SK-N-SH (cell line): ENCODE measurements around the gene ANK3. TPM values are rescaled to one million over a fixed set of nuclear protein-coding genes. Genes with fewer than 3 reads are reported as not detected.
A peak's percentile ranks its signal among the peaks of the same experiment; 100 is the strongest.

Source experiments
- CTCF ChIA-PET: fragments of 300-600, 350-600 bp; formaldehyde crosslinking; extraction: SDS; loops from one replicate; lab custom pipeline; 2021; lab: Yijun Ruan, JAX
- POLR2A ChIA-PET: fragments of 350-600 bp; sonication (Branson Sonifier 250); formaldehyde crosslinking; extraction: SDS; loops from one replicate; lab custom pipeline; 2020; ENCODE audit warnings: antibody characterized with exemption, inconsistent platforms; lab: Yijun Ruan, JAX
- DNase-seq: peaks from one replicate; pipeline ENCODE4 v3.0.0; 2012
- H2AFZ ChIP-seq: fragments of 200-600 bp; sonication (generic); 2 replicates; pipeline ENCODE4 v1.8.1; 2016; ENCODE audit warnings: antibody characterized with exemption, mild to moderate bottlenecking, low read depth
- H3F3A ChIP-seq: fragments of 200-600 bp; sonication (generic); replicated peaks from 2 replicates; pipeline ENCODE3; 2016; ENCODE audit warnings: antibody characterized with exemption, mild to moderate bottlenecking; ENCODE audit not compliant: insufficient read depth
- H3K27ac ChIP-seq, 2 experiments: fragments of 200-500 bp in 1 of 2; fragments of 200-600 bp in 1 of 2; sonication (Bioruptor generic) in 1 of 2; sonication (generic), shearing (Covaris generic) in 1 of 2; 2 replicates each; pipeline versions ENCODE4 v1.5.1 to v1.6.1; 2014 to 2016; ENCODE audit warnings: low read depth in 2 of 2, inconsistent platforms in 1 of 2, low read length in 1 of 2, mild to moderate bottlenecking in 1 of 2, mixed read lengths in 1 of 2
- H3K27me3 ChIP-seq: fragments of 200-600 bp; sonication (generic), shearing (Covaris generic); 2 replicates; pipeline ENCODE4 v1.6.1; 2016; ENCODE audit warnings: mixed run types; ENCODE audit not compliant: insufficient read depth
- H3K36me3 ChIP-seq, 2 experiments: fragments of 200-500 bp in 1 of 2; fragments of 200-600 bp in 1 of 2; sonication (Bioruptor generic) in 1 of 2; sonication (generic) in 1 of 2; replicated peaks in 1 of 2; 2 replicates each; pipeline versions ENCODE3 to v1.5.1; 2014 to 2016; ENCODE audit warnings: low read length in 1 of 2, mild to moderate bottlenecking in 1 of 2; ENCODE audit not compliant: insufficient read depth in 2 of 2, control insufficient read depth in 1 of 2
- H3K4me1 ChIP-seq, 2 experiments: fragments of 200-500 bp in 1 of 2; fragments of 200-600 bp in 1 of 2; sonication (Bioruptor generic) in 1 of 2; sonication (generic), shearing (Covaris generic) in 1 of 2; 2 replicates each; pipeline versions ENCODE4 v1.5.1 to v1.6.1; 2014 to 2016; ENCODE audit warnings: low read depth in 1 of 2, low read length in 1 of 2, mixed run types in 1 of 2; ENCODE audit not compliant: insufficient read depth in 2 of 2, control insufficient read depth in 1 of 2
- H3K4me2 ChIP-seq: fragments of 200-600 bp; sonication (generic), shearing (Covaris generic); 2 replicates; pipeline ENCODE4 v1.6.1; 2017; ENCODE audit warnings: mixed run types
- H3K4me3 ChIP-seq, 2 experiments: fragments of 200-500 bp in 1 of 2; fragments of 200-600 bp in 1 of 2; sonication (Bioruptor generic) in 1 of 2; sonication (generic), shearing (Covaris generic) in 1 of 2; 2 replicates each; pipeline versions ENCODE4 v1.5.1 to v1.8.1; 2014 to 2016; ENCODE audit warnings: low read depth in 2 of 2, inconsistent platforms in 1 of 2, low read length in 1 of 2, mild to moderate bottlenecking in 1 of 2, mixed read lengths in 1 of 2, moderate library complexity in 1 of 2
- H3K79me2 ChIP-seq: fragments of 200-600 bp; sonication (generic); 2 replicates; pipeline ENCODE4 v1.8.1; 2017; ENCODE audit warnings: mild to moderate bottlenecking; ENCODE audit not compliant: insufficient read depth
- H3K9ac ChIP-seq: fragments of 200-600 bp; sonication (generic); 2 replicates; pipeline ENCODE4 v1.6.1; 2017; ENCODE audit warnings: mixed run types
- H3K9me2 ChIP-seq: fragments of 200-600 bp; sonication (generic); 2 replicates; pipeline ENCODE4 v1.6.1; 2017; ENCODE audit warnings: mixed run types
- H3K9me3 ChIP-seq: fragments of 200-600 bp; sonication (generic); 2 replicates; pipeline ENCODE4 v1.6.1; 2017; ENCODE audit warnings: mixed run types, mild to moderate bottlenecking, moderate library complexity
- H4K20me1 ChIP-seq: fragments of 200-600 bp; sonication (generic); 2 replicates; pipeline ENCODE4 v1.6.1; 2017; ENCODE audit warnings: mild to moderate bottlenecking, mixed run types; ENCODE audit not compliant: insufficient read depth
- EP300 ChIP-seq, 2 experiments: IDR thresholded peaks; 2 replicates each; pipeline versions ENCODE4 v1.4.0 to v1.6.1; 2012; ENCODE audit warnings: borderline replicate concordance in 1 of 2, low read depth in 1 of 2, low read length in 1 of 2
- FOSL2 ChIP-seq: IDR thresholded peaks from 2 replicates; pipeline ENCODE4 v1.4.0; 2012; ENCODE audit warnings: low read depth, mild to moderate bottlenecking, moderate library complexity, borderline replicate concordance
- JUND ChIP-seq: IDR thresholded peaks from 2 replicates; pipeline ENCODE4 v1.4.0; 2012
- MEF2A ChIP-seq: IDR thresholded peaks from 2 replicates; pipeline ENCODE4 v1.4.0; 2012; ENCODE audit warnings: low read depth, borderline replicate concordance
- NFIC ChIP-seq: IDR thresholded peaks from 2 replicates; pipeline ENCODE4 v1.4.0; 2012; ENCODE audit warnings: borderline replicate concordance
- PBX3 ChIP-seq: IDR thresholded peaks from 2 replicates; pipeline ENCODE4; 2012
- POLR2AphosphoS5 ChIP-seq: IDR thresholded peaks from 2 replicates; pipeline ENCODE4 v1.6.1; 2012; ENCODE audit warnings: low read depth, low read length
- REST ChIP-seq: IDR thresholded peaks from 2 replicates; pipeline ENCODE4 v1.6.1; 2012; ENCODE audit warnings: mild to moderate bottlenecking, low read depth, low read length, moderate library complexity
- RXRA ChIP-seq: IDR thresholded peaks from 2 replicates; pipeline ENCODE4 v1.4.0; 2012; ENCODE audit warnings: low read depth, mild to moderate bottlenecking, borderline replicate concordance
- TCF12 ChIP-seq: IDR thresholded peaks from 2 replicates; pipeline ENCODE4 v1.4.0; 2012
- WGBS: methylation state at CpG from one replicate; pipeline ENCODE4 v1.1.6; 2017; ENCODE audit warnings: low lambda C conversion rate; 5-methylcytosine and 5-hydroxymethylcytosine counted together
- polyA plus RNA-seq, 3 experiments: library from polyadenylated mRNA; depleted of rRNA; stranded (reverse); fragments of >200 nt; gene quantifications; 2 replicates each; pipeline ENCODE4 v1.2.3, GENCODE V29; 2012

The ANK3 gene
- polyA plus RNA-seq, 1 of the 3 experiments (the other 2 are of a cell fraction), result 10.0 TPM

GRCh38 chr10:60123172-60123571 lies 266.5 kb downstream of the ANK3 start:
- WGBS, result 9% methylated on average over 3 of the region's 3 CpGs
- H2AFZ ChIP-seq, result 0 out of 2 replicates have a peak overlapping the region, but pooled peaks have one; percentile 6
- DNase-seq, result no peak

More at GRCh38 chr10:60123172-60123571, 266.5 kb downstream of the ANK3 start:
- CTCF ChIA-PET, result no interaction called here
- Histone ChIP-seq H3K4me3 (no peak overlapping the region), H3K9me3 (no peaks in the 10 kb centered on the region), H3K9me2 (no peaks in the 10 kb centered on the region), H3F3A (peaks cover 17% of the 10 kb centered on the region), H3K9ac (peak overlapping the region; percentile 4; the same call in 1 of the 2 replicates), H3K79me2 (no peaks in the 10 kb centered on the region), H3K4me2 (peak overlapping the region; percentile 29), H3K36me3 (peaks cover 0 to 11% of the 10 kb centered on the region in 2 experiments)
- POLR2A ChIA-PET, result no interaction called here
- TF ChIP-seq NFIC, result peak; percentile 51; the same call in 1 of the 2 replicates
- peak; percentile 97 for TF ChIP-seq MEF2A
- TF ChIP-seq POLR2AphosphoS5, result peak; percentile 63; the same call in 1 of the 2 replicates
- peak; percentile 66 for TF ChIP-seq PBX3
- peak; percentile 84 for TF ChIP-seq TCF12
- peak; percentile 85 for TF ChIP-seq FOSL2
- no peak for TF ChIP-seq RXRA
- peak in 1 of 2 experiments; percentile 65; a peak in 1 of 4 replicates for TF ChIP-seq EP300 (IDR thresholded peaks at IDR 0.05; ENCODE audit: borderline replicate concordance in 1 of 2, low read depth in 1 of 2, low read length in 1 of 2)
- TF ChIP-seq JUND, result peak; percentile 81
- no peak for TF ChIP-seq REST
- TF ChIP-seq, all 33 proteins: peak for 8
- Histone ChIP-seq H3K27ac (peak overlapping the region; percentile 29 to 95; a peak in 3 of 4 replicates), H3K4me1 (peaks cover 0 to 9% of the 10 kb centered on the region in 2 experiments; a peak in 1 of 4 replicates), H3K27me3 (no peaks in the 10 kb centered on the region), H4K20me1 (no peaks in the 10 kb centered on the region)
